ENCODE measurements around the gene FKBP1A. TPM values are rescaled to one million over a fixed set of nuclear protein-coding genes. Genes with fewer than 3 reads are reported as not detected.

FKBP1A gene
- total RNA-seq, 1 experiment from 2014 or later, result 134 TPM

GRCh38 chr20:1386323-1386722 is 6.5 kb downstream of the FKBP1A start:
- no peak for DNase-seq (ENCODE audit: low spot score)

- DNase-seq (ENCODE audit: low spot score), result no peak
Observed at GRCh38 chr20:1383623-1384404, 9.0 kb downstream of the FKBP1A start.

- DNase-seq (ENCODE audit: low spot score), result no peak
Observed at GRCh38 chr20:1382670-1383069, 10.2 kb downstream of the FKBP1A start.

DNA sequence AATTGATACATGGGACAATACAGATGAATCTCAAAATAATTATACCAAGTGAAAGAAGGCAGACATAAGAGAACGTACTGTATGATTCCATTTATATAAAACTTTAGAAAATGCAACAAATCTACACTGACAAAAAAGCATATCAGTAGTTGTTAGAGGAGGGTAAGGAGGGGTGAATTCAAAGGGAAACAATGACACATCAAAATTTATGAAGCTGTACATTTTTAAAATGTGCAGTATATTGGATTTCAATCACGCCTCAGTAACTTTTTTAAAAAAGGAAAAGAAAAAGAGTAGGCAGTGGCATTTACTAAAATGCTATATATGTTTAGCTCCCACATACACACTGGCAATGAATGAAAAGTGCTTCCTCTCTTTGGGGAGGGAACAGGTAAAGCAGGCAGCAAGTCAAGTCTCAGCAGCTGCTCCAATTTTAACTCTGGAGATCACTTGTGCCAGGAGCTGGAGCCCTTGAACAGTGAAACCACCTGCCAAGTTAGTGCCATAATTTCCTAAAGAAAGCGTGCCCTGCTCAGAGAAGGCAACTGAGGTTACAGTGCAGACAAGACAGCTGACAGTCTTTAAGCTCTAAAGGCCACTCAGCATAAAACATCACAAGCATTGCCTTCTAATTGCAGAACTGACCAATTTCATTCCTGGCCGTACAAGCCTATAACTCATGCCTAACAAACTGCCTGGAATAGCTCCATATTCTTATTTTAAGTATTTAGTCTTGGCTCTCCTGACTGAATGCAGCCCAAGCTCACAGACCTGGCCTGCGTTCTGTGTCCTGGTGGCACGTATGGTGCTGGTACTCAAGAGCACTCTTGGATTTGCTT is 10.9 kb downstream of the FKBP1A start:
- no peak for DNase-seq (ENCODE audit: low spot score)

- no peak for DNase-seq (ENCODE audit: low spot score)
Observed at GRCh38 chr20:1378735-1379125, 14.1 kb downstream of the FKBP1A start.

DNA sequence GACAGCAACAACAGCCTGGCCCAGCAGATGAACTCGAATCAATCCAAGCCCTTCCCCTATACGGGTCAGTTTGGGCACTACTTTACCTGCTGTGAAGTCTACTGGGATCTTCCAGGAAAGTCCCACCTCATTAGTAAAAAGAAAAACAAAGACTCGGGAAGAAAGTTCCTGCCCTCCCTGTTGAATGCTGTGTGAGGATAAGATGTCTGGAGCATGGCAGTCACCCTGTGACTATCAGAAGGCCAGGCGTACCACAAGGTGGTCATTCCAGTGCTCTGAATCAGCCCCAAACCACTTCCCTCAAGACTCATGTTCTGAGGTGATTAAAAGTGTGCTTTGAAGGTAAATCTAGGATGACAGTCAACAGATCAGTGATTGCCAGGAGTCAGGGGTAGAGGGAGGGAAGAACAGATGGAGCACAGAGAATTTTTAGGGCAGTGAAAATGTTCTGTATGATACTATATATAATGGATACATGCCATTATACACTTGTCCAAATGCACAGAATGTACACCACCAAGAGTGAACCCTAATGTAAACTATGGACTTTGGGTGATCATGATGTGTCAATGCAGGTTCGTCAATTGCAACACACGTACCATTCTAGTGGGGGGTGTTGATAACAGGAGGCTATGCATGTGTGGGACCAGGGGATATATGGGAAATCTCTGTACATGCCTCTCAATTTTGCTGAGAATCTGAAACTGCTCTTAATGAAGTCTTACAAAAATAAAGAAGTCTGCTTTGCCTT is 14.7 kb downstream of the FKBP1A start:
- DNase-seq (ENCODE audit: low spot score), result peak; percentile 38

DNA sequence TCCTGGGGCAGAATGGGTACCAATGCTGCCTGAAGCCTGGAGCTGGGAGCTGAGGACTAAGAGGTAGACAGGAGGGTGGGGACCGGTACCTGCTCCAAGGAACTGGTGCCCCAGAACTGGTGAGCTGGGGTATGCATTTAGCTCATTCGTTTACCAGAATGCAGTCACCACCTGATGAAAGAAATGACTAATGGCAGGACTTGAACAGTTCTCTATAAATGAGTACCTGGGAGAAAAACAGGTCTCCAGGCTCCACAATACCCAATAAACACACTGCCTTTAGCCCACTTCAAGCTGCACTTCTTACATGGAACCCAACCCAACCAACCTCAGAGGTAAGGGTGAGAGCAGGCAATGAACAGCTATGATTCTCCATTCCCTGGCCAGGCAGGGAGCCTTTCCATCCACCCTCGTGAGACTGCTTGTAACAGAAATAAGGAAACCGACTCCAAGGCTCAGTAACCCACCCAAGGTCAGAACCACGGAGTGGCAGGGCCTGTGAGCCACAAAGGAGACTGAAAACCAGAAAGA is 15.4 kb downstream of the FKBP1A start:
- no peak for DNase-seq (ENCODE audit: low spot score)

DNA sequence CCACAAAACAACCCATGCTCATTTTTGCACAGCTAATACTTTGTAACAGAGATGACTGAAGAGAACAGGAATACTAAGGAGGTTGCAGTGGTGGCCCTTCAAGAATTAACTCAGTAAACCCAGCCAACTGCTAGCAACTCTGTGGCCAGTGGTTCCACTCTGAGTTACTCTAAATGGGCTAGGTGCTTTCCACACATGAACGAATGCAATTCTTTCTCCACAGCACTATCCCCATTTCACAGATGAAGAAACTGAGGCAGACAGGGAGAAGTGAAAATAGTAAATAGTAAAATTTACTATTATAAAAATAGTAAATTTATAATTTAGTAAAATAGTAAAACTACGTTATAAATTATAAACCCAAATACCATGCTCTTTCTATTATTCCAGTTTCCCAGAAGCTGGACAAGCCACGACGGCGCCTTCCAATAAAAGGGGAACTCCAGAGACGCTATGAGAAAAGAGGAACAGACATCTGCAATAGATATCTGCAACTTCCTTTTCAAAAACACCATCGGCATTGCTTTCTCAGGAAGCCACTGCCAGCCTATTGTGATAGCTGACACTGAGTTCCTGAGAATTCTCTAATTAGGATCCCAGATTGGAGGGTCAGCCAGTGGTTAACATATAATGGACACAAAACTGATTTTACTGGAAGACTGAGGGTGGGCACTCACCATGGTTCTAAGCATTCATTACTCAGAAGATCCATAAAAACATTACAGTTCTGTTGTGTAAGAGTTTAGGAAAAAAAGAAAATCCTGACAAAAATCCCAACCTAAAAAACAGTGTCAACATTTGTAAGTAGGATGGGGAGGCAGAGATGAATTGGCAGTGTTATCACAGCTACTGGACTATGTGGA is 16.2 kb downstream of the FKBP1A start:
- DNase-seq (ENCODE audit: low spot score), result no peak

- no peak for DNase-seq (ENCODE audit: low spot score)
Observed at GRCh38 chr20:1376007-1376406, 16.8 kb downstream of the FKBP1A start.

DNA sequence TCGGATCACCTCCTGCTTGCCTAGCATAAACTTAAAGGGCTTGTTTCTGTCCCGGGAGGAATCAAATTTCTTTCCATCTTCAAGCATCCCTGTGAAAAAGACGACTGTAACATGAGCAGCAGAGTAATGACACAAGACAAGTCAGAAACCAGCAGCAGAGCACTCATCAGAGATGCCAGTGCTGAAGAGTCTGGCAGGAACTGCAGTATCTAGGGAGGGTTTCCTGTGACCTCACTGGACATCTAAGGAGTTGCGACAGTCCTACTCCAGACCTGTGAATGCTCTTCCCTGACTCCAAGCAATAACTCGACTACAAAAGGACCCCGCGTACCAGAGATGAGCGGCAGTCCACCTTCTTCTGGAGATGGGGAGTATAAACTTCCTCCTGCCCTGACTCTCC is 17.3 kb downstream of the FKBP1A start:
- DNase-seq (ENCODE audit: low spot score), result no peak

DNA sequence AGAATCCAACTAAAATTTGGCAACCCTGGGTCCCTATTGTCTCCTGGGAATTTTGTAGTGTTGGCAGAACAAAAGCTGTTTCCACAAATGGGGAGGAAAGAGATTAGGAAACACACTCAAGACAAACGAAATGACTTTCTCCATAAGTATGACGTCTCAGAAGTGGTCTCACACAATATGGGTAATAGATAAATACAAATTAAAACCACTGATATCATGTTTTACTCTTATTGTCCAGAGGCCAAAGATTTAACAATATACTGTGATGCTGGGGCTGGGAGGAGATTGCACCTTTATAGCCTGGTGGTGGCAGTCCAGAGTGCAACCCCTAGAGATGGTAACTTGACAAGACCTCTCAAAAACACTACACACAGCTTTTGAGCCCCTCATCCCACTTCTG is 18.6 kb downstream of the FKBP1A start:
- DNase-seq (ENCODE audit: low spot score), result no peak

DNA sequence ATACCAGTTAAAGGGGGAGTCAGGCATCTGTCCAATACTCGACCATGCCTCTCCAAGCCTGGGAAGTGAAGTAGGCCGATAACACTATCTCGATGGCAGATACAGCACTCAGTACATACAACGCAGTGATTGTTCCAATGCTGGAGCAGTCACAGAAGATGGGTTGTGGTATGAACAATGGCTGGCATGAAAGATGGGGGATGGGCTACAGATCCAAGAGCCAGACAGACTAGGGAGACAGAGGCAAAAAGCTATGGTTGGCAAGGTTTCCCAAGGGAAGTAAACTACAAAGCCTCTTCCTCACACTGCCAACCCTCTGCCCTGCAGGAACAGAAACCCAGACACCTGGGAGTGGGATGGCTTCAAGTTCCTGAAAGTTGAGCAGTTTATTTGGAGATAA is 19.2 kb downstream of the FKBP1A start:
- no peak for DNase-seq (ENCODE audit: low spot score)

- DNase-seq (ENCODE audit: low spot score), result no peak
Observed at GRCh38 chr20:1373036-1373435, 19.8 kb downstream of the FKBP1A start.

DNA sequence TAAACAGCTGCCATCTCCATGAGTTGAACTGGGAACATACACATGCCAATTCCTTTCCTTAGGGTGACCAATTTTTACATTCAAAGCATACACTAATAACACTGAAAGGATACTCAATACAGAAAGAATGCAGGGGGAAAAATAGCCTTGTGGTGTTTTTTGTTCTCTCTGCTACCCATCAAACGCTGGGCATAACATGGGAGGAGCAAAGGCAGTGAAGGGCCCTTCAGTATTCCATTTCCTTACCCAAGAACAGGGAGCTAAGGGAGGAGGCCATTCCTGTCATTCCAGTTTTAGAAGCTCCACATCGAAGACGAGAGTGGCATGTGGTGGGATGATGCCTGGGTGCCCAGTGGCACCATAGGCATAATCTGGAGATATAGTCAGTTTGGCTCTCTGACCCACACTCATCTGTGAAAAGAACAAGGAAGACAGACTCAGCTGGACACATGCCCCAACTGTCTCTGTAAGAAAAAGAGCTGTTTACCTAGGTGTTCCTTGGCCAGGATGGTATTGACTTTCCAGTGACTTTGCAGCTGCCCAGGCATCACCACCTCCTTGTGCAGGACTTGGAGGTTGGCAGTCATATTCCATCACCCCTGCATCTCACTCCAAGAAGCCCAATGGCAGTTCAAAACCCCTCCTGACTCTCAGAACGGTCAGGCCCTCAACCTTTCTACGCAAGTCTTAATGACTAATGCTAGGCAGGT is 20.9 kb downstream of the FKBP1A start:
- DNase-seq (ENCODE audit: low spot score), result no peak

DNA sequence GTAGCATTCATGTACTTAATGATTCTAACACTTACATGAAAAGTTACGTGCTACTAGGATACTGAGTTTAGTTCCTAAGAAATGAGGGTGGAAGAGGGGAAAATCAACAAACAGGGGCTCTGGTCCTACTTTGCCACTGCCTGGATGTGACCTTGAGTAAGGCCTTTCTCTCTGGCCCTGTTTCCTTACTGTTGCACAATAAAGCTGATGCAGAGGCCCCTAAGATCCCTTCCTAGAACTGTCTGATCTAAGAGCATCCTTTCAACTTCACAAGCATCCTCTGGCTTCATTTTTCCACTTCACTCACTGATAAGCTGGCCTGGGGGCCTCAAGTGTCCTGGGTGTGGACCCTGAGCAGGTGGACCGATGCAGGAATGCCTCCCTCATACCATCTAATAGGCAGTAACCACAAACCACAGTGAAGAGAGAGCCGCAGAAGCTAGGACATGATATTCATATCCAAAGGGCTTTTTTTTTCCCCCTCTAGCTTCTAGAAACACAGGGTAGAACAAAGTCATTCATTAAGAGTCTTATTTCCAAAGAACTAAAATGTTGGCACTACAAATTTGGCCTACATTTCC is 21.6 kb downstream of the FKBP1A start:
- DNase-seq (ENCODE audit: low spot score), result no peak

- no peak for DNase-seq (ENCODE audit: low spot score)
Observed at GRCh38 chr20:1370548-1371110, 22.2 kb downstream of the FKBP1A start.

DNA sequence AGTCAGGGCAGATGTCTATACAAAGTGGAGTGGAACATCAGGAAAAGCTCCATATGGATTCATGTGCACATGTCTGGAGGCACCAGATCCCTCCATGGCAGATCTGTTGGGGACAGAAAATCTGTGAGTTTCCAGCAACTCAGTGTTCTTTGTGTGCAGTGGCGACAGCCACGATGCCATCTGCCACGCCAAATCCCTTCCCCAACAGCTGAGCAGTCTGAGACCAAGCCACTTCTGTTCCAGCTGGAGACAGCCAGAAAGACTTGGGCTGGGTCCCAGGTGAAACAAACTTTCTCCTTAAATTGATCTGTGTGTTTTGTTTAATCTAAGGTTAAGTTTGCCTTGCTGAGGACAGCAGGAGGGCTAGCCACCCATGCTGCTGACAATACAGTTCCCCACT is 22.9 kb downstream of the FKBP1A start:
- DNase-seq (ENCODE audit: low spot score), result no peak

DNA sequence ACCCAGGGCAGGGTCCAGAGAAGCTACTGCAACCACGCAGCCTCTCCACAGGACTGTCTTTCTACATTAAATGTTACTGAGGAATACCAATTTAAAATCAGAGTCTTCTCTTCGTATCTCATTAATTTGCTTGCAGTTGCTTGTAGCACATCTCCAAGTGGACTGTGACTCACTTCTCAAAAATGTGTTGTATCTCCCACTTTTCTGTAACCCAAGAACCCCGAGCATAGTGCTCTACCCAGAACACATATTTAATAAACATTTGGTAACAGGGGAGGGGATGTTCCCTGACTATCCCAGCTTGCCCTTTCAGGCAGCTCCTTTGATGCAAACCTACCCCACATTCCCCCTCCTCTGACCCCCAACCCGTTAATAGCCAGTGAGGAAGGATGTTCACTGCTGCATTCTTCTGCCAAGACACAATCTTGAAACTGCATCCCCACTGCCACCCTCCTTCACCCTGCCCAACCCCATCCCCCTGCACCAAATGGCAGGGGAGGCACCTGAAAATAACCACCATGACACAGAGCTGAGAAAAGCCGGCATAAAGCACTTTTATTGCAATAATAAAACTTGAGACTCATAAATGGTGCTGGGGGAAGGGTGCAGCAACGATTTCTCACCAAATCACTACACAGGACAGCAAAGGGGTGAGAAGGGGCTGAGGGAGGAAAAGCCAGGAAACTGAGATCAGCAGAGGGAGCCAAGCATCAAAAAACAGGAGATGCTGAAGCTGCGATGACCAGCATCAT is 24.2 kb downstream of the FKBP1A start:
- DNase-seq (ENCODE audit: low spot score), result no peak

GRCh38 chr20:1367479-1367878 is 25.4 kb downstream of the FKBP1A start:
- DNase-seq (ENCODE audit: low spot score), result no peak
